NCI-H2171 treated with DMSO at 0.1 percent for 48 hours (cell line): ENCODE data around the gene CRMP1.

Source experiments
- DNase-seq: peaks from one replicate; lab custom pipeline; 2025; lab: John Stamatoyannopoulos, UW

Gene CRMP1

DNA sequence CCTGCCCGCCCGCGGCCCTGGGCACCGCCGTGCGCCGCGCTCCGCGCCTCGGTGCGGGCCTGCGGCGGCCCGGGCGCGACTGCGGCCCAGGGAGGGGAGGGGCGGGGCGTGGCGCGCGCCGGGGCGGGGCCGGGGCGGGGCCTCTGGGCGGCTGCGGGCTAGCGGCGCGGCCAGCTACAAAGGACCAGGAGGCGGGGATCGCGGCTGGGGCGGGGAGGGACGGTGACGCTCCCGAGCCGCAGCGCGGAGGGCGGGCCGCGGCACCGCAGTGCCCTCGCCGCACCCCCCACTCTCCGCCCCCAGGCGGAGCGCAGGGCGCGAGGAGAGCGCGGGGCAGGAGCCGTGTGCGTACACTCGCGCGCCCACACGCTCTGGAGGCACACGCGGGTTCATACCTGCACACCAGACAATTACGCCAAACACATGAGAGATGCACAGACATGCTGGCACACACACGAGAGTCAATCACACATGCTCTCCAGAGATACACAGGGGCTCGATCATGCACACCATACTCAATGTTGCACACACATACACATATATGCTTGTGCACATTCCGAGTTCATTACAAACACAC, at the start of gene CRMP1:
CRMP1 (minus strand) TSS at position 83 of the 577 bp plus-strand sequence. CDS start 117 bp downstream, outside the sequence.
- DNase-seq, result peak; percentile 69

GRCh38 chr4:5941601-5942000, 48.7 kb upstream of the CRMP1 start:
- no peak for DNase-seq

DNA sequence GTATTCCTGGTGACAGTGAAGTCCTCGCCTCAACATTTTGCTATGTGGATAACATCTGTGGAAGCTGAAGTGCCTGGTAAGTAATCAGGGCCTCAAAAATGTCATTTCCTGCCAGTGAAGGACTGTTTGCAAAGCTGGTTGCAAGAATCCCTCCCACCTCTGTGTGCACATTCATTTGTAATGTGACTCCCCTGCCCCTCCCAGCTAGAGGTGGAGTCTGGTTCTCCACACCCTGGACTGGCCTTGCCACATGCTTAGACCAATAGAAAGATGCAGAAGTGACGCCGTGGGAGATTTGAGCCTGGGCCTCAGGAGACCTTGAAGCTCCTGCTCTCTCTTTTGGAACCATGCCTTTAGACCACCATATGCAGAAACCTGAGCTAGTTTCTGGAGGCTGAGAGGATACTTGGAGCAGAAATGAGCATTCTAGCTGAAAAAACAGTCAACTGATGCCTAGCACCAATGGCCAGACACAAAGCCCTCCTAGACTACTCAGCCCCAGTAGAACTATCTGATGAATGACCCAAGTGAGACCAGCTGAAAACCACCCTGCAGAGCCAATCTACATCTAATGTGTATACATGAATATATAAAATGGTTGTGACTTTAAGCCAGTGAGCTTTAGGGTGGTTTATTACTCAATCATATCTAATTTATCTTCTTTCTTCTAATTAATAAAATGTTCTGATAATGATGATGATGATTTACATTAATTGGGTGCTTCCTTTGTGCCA, 47.8 kb upstream of the CRMP1 start:
- peak; percentile 89 for DNase-seq

DNA sequence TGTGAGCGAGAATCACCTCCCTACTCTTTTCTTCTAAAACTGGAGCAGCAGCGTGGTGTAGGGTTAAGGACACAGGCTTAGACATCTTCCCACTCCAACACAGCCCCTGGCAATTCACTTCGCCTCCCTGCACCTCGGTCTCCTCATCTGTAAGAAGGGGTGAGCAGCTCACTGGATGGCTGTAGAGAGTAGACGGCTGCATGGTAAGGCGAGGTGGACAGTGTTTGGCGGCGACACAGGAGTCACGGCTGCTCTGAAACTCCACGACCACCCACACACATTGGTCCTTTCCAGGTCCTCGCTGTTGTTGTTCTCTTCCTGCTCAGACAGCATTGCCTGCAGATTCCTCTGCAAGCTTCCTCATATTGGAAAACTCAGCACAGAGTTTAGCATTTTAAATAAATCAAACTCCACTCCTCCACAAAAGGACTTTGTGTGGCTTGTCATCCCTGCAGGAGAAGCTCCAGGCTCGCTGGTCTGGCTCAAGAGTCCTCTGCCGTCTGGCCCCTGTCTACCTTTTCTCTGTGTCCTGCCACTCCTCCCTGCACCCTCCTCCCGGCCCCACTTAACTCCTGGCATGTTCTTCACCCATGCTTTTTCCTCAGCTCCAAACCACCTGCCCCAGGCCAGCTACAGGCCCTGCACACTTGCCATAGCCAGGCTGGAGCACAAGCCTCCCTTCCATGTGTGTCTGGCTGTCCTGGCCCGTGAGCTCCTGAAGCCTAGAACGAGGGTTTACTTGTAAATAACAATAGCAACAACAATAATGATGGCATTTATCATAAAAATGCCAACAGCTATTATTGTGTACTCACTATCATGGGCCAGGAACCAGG, 41.3 kb upstream of the CRMP1 start:
- no peak for DNase-seq

- DNase-seq, result peak; percentile 18
These were observed 40.2 kb upstream of the CRMP1 start for GRCh38 chr4:5933116-5933515.

- DNase-seq, result peak; percentile 78
These were observed 39.2 kb upstream of the CRMP1 start for GRCh38 chr4:5932035-5932568.

- DNase-seq, result no peak
These were observed 38.6 kb upstream of the CRMP1 start for GRCh38 chr4:5931526-5931925.

- DNase-seq, result no peak
These were observed 38.0 kb upstream of the CRMP1 start for GRCh38 chr4:5930876-5931275.

DNA sequence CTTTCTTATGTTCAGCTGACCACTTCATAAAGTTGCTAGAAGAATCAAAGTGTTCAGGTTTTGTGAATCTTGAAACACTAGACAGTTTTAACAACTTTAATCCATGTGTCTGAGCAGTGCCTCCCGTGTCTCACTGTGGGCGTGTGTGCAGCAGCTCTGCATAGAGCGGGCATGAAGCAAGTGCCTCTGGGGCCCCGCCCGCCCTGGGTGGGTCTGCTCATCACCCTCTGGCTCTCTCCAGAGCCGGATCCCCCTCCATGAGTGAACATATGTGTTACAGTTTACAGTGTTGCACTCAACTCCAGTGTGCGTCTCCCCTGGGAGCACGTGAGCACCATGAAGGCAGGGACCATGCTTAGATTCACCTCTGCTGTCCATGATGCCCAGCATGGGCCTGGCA, 37.6 kb upstream of the CRMP1 start:
- no peak for DNase-seq

GRCh38 chr4:5928844-5929420, 36.0 kb upstream of the CRMP1 start:
- DNase-seq, result no peak

GRCh38 chr4:5928274-5928673, 35.4 kb upstream of the CRMP1 start:
- DNase-seq, result no peak

- DNase-seq, result no peak
These were observed 34.9 kb upstream of the CRMP1 start for GRCh38 chr4:5927747-5928146.

- DNase-seq, result no peak
These were observed 34.2 kb upstream of the CRMP1 start for GRCh38 chr4:5927116-5927515.

DNA sequence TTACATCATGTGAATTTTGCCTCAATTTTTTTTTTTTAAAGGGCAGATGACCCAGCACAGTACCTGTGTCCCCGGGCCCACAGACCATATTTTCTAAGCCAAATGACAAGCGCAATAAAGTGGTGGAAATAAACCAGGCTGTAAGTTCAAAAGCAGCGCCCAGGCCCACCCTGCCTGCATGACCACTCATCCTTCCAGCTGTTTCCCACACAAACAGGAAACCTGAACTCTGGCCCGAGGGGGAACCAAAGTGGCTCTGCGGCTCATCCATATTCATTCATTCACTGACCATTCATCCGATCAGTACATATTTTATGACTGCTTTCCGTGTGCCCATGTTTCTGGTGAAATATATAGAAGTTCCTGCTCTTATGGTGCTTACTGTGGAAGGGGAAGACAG, 33.7 kb upstream of the CRMP1 start:
- no peak for DNase-seq

- no peak for DNase-seq
These were observed 32.7 kb upstream of the CRMP1 start for GRCh38 chr4:5925419-5926200.

DNA sequence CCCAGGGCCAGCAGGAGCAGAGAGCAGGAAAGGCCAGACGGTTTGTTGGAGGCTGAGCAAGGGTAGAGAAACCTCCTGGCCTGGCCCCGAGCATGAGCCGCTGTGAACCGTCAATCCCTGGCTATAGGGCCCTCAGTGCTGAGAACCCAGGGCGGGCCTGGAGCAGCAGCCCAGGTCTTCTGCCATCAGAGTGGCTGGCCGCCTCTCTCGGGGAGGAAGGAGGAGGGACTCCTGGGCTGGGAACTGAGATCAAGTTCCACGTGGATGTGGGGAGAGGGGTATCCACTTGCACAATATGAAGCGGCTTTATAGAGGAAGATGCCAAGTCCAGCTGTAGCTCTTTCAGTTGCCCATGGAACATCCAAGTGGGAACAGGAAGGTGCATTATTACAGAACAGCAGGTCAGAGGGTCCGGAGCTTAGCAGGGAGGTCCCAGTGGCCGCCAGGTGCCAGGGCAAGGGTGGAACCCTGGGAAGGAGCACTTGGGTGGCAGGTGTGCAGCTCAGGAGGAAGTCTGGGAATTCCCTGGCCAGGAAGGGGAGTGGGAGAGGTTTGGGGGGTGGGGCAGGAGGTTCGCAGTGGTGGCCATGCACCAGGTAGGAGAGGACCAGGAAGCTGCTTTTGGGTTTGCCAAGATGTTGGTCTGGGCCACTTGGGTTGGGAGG, 31.7 kb upstream of the CRMP1 start:
- no peak for DNase-seq

DNA sequence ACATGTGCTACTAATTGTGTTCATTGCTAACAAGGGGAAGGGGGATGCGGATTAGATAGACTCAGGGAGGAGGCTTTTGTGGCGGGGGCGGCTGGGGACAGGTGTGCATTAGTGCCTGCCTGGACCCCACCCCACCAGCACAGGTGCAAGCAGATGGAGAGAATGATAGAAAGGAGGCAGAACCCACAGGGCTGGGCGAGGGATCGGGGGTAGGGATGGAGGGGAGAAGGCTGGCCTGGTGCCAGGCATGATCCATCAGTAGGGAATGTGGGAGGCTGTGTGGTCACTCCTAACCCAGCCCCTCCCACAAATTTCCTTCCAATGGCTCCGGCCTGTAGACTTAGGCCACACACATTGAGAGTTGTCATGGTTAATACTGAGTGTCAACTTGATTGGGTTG, 30.5 kb upstream of the CRMP1 start:
- DNase-seq, result no peak

GRCh38 chr4:5922556-5922955, 29.7 kb upstream of the CRMP1 start:
- no peak for DNase-seq

GRCh38 chr4:5921981-5922380, 29.1 kb upstream of the CRMP1 start:
- no peak for DNase-seq

DNA sequence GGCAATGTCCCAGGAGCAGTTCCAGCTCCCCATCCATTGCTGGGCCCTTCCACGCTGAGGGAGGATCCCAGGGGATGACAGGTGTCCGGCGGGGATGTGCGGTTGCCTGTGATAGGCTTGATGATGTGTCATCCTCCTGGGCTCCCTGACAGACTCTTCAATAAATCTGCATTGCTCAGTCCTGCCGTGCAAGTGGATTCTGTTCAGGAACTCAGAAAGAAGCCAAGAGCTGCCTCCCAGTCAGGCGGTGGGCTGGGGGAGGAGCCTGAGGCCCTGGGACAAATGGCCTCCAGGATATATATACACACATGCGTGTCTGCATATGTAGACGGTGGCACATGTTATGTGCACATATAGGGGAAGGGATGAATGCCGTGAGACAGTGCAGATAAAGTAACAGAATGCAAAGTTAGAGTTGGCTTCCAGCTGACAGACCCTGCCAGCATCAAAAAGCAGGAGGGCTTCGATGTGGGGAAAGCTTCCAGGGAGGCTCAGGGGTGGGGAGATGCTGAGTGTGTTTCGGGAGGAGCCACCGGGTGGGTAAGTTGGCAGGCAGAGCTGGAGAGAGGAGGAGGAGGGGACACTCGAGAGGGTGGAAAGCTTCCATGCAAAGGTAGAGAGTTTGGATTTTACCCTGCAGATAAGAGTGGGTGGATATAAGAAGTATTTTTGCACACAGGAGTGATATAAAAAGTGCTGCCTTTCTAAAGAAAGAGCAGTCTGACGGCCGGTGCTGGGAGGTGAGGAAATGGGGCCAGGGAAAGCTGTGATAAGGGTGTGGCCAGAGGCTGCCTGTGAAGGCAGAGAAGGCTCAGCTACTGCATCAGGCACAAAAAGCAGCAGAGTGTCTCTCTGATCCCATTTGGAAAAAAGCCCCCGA, 28.5 kb upstream of the CRMP1 start:
- DNase-seq, result no peak
